A549 (cell line): ENCODE results near the gene PDE4D. TPM values are rescaled to one million over a fixed set of nuclear protein-coding genes. Genes with fewer than 3 reads are reported as not detected.

ENCODE experiments used
- ATAC-seq, 2 experiments: fragments of 200-7000 bp in 1 of 2; fragments of >200 bp in 1 of 2; cut with Nextera tagmentation in 1 of 2; cut with Tn5 transposase in 1 of 2; 3 replicates each; pipeline versions ENCODE4 v1.8.0 to v1.9.1; 2018 to 2020; ENCODE audit warnings: mild to moderate bottlenecking in 1 of 2, moderate library complexity in 1 of 2
- CTCF ChIA-PET: fragments of 300-600 bp; sonication (Branson Sonifier 250); formaldehyde crosslinking; extraction: SDS; loops from one replicate; lab custom pipeline; 2021; ENCODE audit warnings: antibody characterized with exemption, inconsistent platforms; lab: Yijun Ruan, JAX
- POLR2A ChIA-PET: fragments of 350-600 bp; formaldehyde crosslinking; extraction: SDS; loops from one replicate; lab custom pipeline; 2021; ENCODE audit warnings: antibody characterized with exemption, inconsistent platforms; lab: Yijun Ruan, JAX
- DNase-seq, 2 experiments: peaks; one replicate each; pipeline versions ENCODE4 v3.0.0 to v3.0.0-alpha.2; 2011 to 2016; ENCODE audit warnings: low read depth in 1 of 2, low spot score in 1 of 2
- FAIRE-seq: peaks from 2 replicates; lab custom pipeline; 2011; peaks lifted over from hg19 to GRCh38; lab: Jason Lieb, UNC
- H3K27ac ChIP-seq, 2 experiments: fragments of >200 bp; sonication (Bioruptor Twin); formaldehyde crosslinking; 3 replicates each; pipeline ENCODE4 v1.5.1; 2016 to 2017
- H3K4me1 ChIP-seq: fragments of >200 bp; sonication (Bioruptor Twin); formaldehyde crosslinking; 3 replicates; pipeline ENCODE4 v1.6.1; 2016
- H3K4me2 ChIP-seq: fragments of >200 bp; sonication (Bioruptor Twin); formaldehyde crosslinking; 3 replicates; pipeline ENCODE4 v1.6.1; 2016
- H3K4me3 ChIP-seq: fragments of >200 bp; sonication (Bioruptor Twin); formaldehyde crosslinking; 3 replicates; pipeline ENCODE4 v1.5.1; 2016
- H3K9me3 ChIP-seq: fragments of >200 bp; sonication (Bioruptor Twin); formaldehyde crosslinking; 3 replicates; pipeline ENCODE4 v1.6.1; 2016
- BHLHE40 ChIP-seq: IDR thresholded peaks from 2 replicates; pipeline ENCODE4 v1.6.1; 2012; ENCODE audit warnings: low read depth, low read length, inconsistent platforms
- CBX8 ChIP-seq: fragments of 200-600 bp; sonication (generic); IDR thresholded peaks from 2 replicates; pipeline ENCODE4 v1.6.1; 2016
- CHD2 ChIP-seq: fragments of 150-350 bp; IDR thresholded peaks from 2 replicates; pipeline ENCODE4 v1.6.1; 2014; ENCODE audit warnings: low read length; ENCODE audit not compliant: partially characterized antibody
- E2F6 ChIP-seq: IDR thresholded peaks from 2 replicates; pipeline ENCODE4 v1.6.1; 2012; ENCODE audit warnings: low read depth, borderline replicate concordance
- EP300 ChIP-seq, 2 experiments: fragments of >200 bp; sonication (Bioruptor Twin); formaldehyde crosslinking; IDR thresholded peaks; 2 replicates in 1 of 2; 3 replicates in 1 of 2; pipeline ENCODE4 v1.6.1; 2016 to 2017
- ESRRA ChIP-seq: fragments of 150-350 bp; IDR thresholded peaks from 2 replicates; pipeline ENCODE4 v1.6.1; 2014; ENCODE audit warnings: mild to moderate bottlenecking, low read length, borderline replicate concordance
- FOSB ChIP-seq: fragments of 250-450 bp; sonication (Bioruptor Pico); IDR thresholded peaks from 2 replicates; pipeline ENCODE4 v1.5.0; 2020; ENCODE audit warnings: mild to moderate bottlenecking, moderate library complexity
- FOSL2 ChIP-seq, 2 experiments: fragments of 450-650 bp in 1 of 2; fragments of >200 bp in 1 of 2; sonication (Bioruptor Twin) in 1 of 2; formaldehyde crosslinking; IDR thresholded peaks; 2 replicates each; pipeline versions ENCODE4 v1.5.0 to v1.6.1; 2016 to 2020; ENCODE audit warnings: mild to moderate bottlenecking in 1 of 2, moderate library complexity in 1 of 2
- GATA3 ChIP-seq: IDR thresholded peaks from 2 replicates; pipeline ENCODE4 v1.6.1; 2012; ENCODE audit warnings: borderline replicate concordance
- HDAC2 ChIP-seq: fragments of 200-600 bp; sonication (generic); IDR thresholded peaks from 2 replicates; pipeline ENCODE4 v1.6.1; 2016
- HOXA7 ChIP-seq: fragments of 250-450 bp; sonication (Bioruptor Pico); IDR thresholded peaks from 2 replicates; pipeline ENCODE4 v1.5.0; 2020; ENCODE audit warnings: mild to moderate bottlenecking, moderate library complexity
- HOXB5 ChIP-seq: fragments of 250-450 bp; sonication (Bioruptor Pico); IDR thresholded peaks from 2 replicates; pipeline ENCODE4 v1.5.0; 2020; ENCODE audit warnings: mild to moderate bottlenecking, moderate library complexity
- JUN ChIP-seq, 2 experiments: fragments of >200 bp; sonication (Bioruptor Twin); formaldehyde crosslinking; IDR thresholded peaks; 2 replicates in 1 of 2; 3 replicates in 1 of 2; pipeline ENCODE4 v1.6.1; 2016 to 2017
- JUNB ChIP-seq: fragments of >200 bp; sonication (Bioruptor Twin); formaldehyde crosslinking; IDR thresholded peaks from 2 replicates; pipeline ENCODE4 v1.6.1; 2016
- KDM1A ChIP-seq: fragments of 200-600 bp; sonication (generic); IDR thresholded peaks from 2 replicates; pipeline ENCODE4 v1.6.1; 2016; ENCODE audit warnings: low read depth, mild to moderate bottlenecking
- KDM5A ChIP-seq: fragments of 200-600 bp; sonication (generic); IDR thresholded peaks from 2 replicates; pipeline ENCODE4 v1.6.1; 2016; ENCODE audit warnings: antibody characterized with exemption, mild to moderate bottlenecking
- MAFK ChIP-seq: fragments of 450-650 bp; IDR thresholded peaks from 2 replicates; pipeline ENCODE4 v1.6.1; 2014; ENCODE audit not compliant: partially characterized antibody
- NFE2L2 ChIP-seq: fragments of 150-350 bp; conservative IDR thresholded peaks from 2 replicates; pipeline ENCODE4 v1.6.1; 2014; ENCODE audit warnings: low read length
- NR3C1 ChIP-seq: fragments of >200 bp; sonication (Bioruptor Twin); formaldehyde crosslinking; IDR thresholded peaks from 3 replicates; pipeline ENCODE4 v1.6.1; 2017
- POLR2A ChIP-seq: IDR thresholded peaks from 2 replicates; pipeline ENCODE4 v1.6.1; 2012; ENCODE audit warnings: mild to moderate bottlenecking, low read length
- POLR2AphosphoS2 ChIP-seq: conservative IDR thresholded peaks from 2 replicates; pipeline ENCODE4 v1.6.1; 2012; ENCODE audit warnings: low read length, improper control_type of control experiment, inconsistent platforms
- RAD21 ChIP-seq, 2 experiments: fragments of >200 bp in 1 of 2; sonication (Bioruptor Twin) in 1 of 2; formaldehyde crosslinking in 1 of 2; IDR thresholded peaks in 1 of 2; conservative IDR thresholded peaks in 1 of 2; 2 replicates in 1 of 2; 3 replicates in 1 of 2; pipeline ENCODE4 v1.6.1; 2012 to 2018; ENCODE audit warnings: inconsistent platforms in 1 of 2
- RCOR1 ChIP-seq: fragments of 150-350 bp; IDR thresholded peaks from 2 replicates; pipeline ENCODE4 v1.6.1; 2014; ENCODE audit warnings: antibody characterized with exemption, low read length, low read depth
- SMC3 ChIP-seq: fragments of >200 bp; sonication (Bioruptor Twin); formaldehyde crosslinking; IDR thresholded peaks from 3 replicates; pipeline ENCODE4 v1.6.1; 2018; ENCODE audit warnings: inconsistent platforms
- TFCP2L1 ChIP-seq: fragments of 250-450 bp; sonication (Bioruptor Pico); IDR thresholded peaks from 2 replicates; pipeline ENCODE4 v1.5.0; 2021; ENCODE audit warnings: mild to moderate bottlenecking
- TP53 ChIP-seq: fragments of 250-450 bp; sonication (Bioruptor Pico); IDR thresholded peaks from 2 replicates; pipeline ENCODE4 v1.5.0; 2021; ENCODE audit warnings: mild to moderate bottlenecking, moderate library complexity
- ZC3H11A ChIP-seq: fragments of 450-650 bp; IDR thresholded peaks from 2 replicates; pipeline ENCODE4 v1.6.1; 2014; ENCODE audit warnings: antibody characterized with exemption, mild to moderate bottlenecking
- ZFP36 ChIP-seq: fragments of 450-650 bp; IDR thresholded peaks from 2 replicates; pipeline ENCODE4 v1.6.1; 2014; ENCODE audit warnings: borderline replicate concordance; ENCODE audit not compliant: partially characterized antibody
- WGBS: methylation state at CpG from one replicate; pipeline ENCODE4 v1.1.6; 2017; ENCODE audit errors: missing lambda C conversion rate; 5-methylcytosine and 5-hydroxymethylcytosine counted together
- polyA plus RNA-seq, 4 experiments: library from polyadenylated mRNA; depleted of rRNA in 3 of 4; stranded (reverse); fragments of >200 nt; fragmentation: RNase III in 1 of 4; extraction: RNeasy Plus Mini Kit Qiagen cat#74134 plus additional on column Dnase treatment in 1 of 4; gene quantifications; 2 replicates in 3 of 4; 3 replicates in 1 of 4; pipeline ENCODE4 v1.2.3, GENCODE V29; 2011 to 2017
- TF ChIP-seq, protein P1 (sequence below): fragments of 250-450 bp; sonication (Bioruptor Pico); IDR thresholded peaks from 2 replicates; pipeline ENCODE4 v1.5.0; 2020; ENCODE audit warnings: low read depth, mild to moderate bottlenecking, moderate library complexity
- TF ChIP-seq, protein P2 (sequence below): fragments of >200 bp; sonication (Bioruptor Twin); formaldehyde crosslinking; IDR thresholded peaks from 3 replicates; pipeline ENCODE4 v1.6.1; 2016

PDE4D gene
- polyA plus RNA-seq, 2 of the 4 experiments (the other 2 are of a cell fraction), result 74.0 to 213 TPM

DNA sequence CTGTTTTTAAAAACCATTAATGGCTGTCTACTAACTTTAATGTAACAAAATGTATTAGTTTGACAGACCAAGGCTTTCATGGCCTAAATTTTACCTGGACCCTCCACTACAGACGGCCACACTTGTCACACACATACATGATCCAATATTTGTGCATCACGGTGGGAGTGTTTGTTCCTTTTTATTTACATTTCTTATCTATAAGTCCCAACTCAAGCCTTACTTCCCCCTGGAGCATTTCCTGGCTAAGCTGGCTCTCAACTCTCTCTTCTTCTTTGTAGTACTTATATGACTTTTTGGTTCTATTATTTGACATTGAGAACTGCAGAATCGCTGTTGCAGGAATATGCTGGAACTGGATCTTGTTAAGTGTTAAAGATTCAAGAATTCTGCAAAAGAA lies 776.2 kb downstream of the PDE4D start:
- POLR2A ChIA-PET, result interaction anchor here (1.1 kb wide), 1 partner anchor 78 kb away, joined by 3 read pairs; no protein-coding TSS in a partner anchor
- Histone ChIP-seq H3K4me2 (peak overlapping the region; percentile 68), H3K27ac (peak overlapping the region; percentile 72 to 94), H3K9me3 (no peaks in the 10 kb centered on the region), H3K4me1 (peaks cover 75% of the 10 kb centered on the region), H3K4me3 (no peak overlapping the region)
- DNase-seq (peak in 1 of 2 experiments; percentile 52), FAIRE-seq (no peak), ATAC-seq (peak in 1 of 2 experiments; percentile 61; a peak in 3 of 6 replicates)
- CTCF ChIA-PET, result interaction anchor here (0.6 to 1.3 kb wide), 4 partner anchors 10 to 58 kb away, joined by 3 to 9 read pairs (median 4); no protein-coding TSS in a partner anchor
- peak; percentile 29; the same call in 1 of the 2 replicates for TF ChIP-seq GATA3
- TF ChIP-seq TP53, result no peak
- 6% methylated on average over 3 of the region's 3 CpGs for WGBS

- TF ChIP-seq ZC3H11A, result no peak
- no peak for TF ChIP-seq JUNB
- TF ChIP-seq POLR2A, result no peak
- TF ChIP-seq HOXA7 (CRISPR knock-in tag), result no peak
- no peak for TF ChIP-seq ESRRA
- TF ChIP-seq SMC3, result no peak
- no peak for TF ChIP-seq EP300 (IDR thresholded peaks at IDR 0.05)
- peak; percentile 64 for TF ChIP-seq MAFK
- 0 out of 5 replicates have a peak, but pooled peaks of 1 of the 2 experiments have one; percentile 23 for TF ChIP-seq JUN (IDR thresholded peaks at IDR 0.05)
- TF ChIP-seq RAD21 (conservative IDR thresholded peaks at IDR 0.05 in 1 of 2, IDR thresholded peaks at IDR 0.05 in 1 of 2), result no peak
- peak; percentile 32; the same call in 1 of the 2 replicates for TF ChIP-seq GATA3
- no peak for TF ChIP-seq TFCP2L1 (CRISPR knock-in tag)
- TF ChIP-seq E2F6, result no peak
- TF ChIP-seq POLR2AphosphoS2, result no peak
- TF ChIP-seq HOXB5 (CRISPR knock-in tag), result no peak
- TF ChIP-seq CBX8, result no peak
- peaks cover 78% of the 10 kb centered on the region for H3K4me1 ChIP-seq
- WGBS, result 34% methylated on average over 11 of the region's 11 CpGs
- POLR2A ChIA-PET, result interaction anchor here (1.0 to 1.1 kb wide), 2 partner anchors 10 to 77 kb away, joined by 3 read pairs; no protein-coding TSS in a partner anchor
- H3K4me2 ChIP-seq, result peak overlapping the region; percentile 68
- peak; percentile 50 to 72; a peak in 4 of 6 replicates for ATAC-seq
- no peak for FAIRE-seq
- no peak overlapping the region for H3K4me3 ChIP-seq
- peak in 1 of 2 experiments; percentile 64 for DNase-seq
- peak overlapping the region; percentile 72 to 94 for H3K27ac ChIP-seq
- no peaks in the 10 kb centered on the region for H3K9me3 ChIP-seq
- CTCF ChIA-PET, result interaction anchor here (0.6 to 1.9 kb wide), 5 partner anchors 12 to 222 kb away, joined by 3 to 5 read pairs (median 3); no protein-coding TSS in a partner anchor
Measured at GRCh38 chr5:59116231-59116865, 777.2 kb downstream of the PDE4D start.

- no peaks in the 10 kb centered on the region for H3K9me3 ChIP-seq
- peak overlapping the region; percentile 68; the same call in 2 of the 3 replicates for H3K4me2 ChIP-seq
- ATAC-seq (no peak), DNase-seq (no peak), FAIRE-seq (peak; percentile 23)
- H3K4me1 ChIP-seq, result peaks cover 78% of the 10 kb centered on the region
- TF ChIP-seq FOSL2 (IDR thresholded peaks at IDR 0.05) (no peak), FOSL2 (CRISPR knock-in tag; IDR thresholded peaks at IDR 0.05) (peak; percentile 59), HOXB5 (CRISPR knock-in tag) (no peak)
- POLR2A ChIA-PET, result no interaction called here
- CTCF ChIA-PET, result interaction anchor here (1.0 to 2.2 kb wide), 3 partner anchors 8 to 81 kb away, joined by 3 to 6 read pairs (median 5); no protein-coding TSS in a partner anchor
- peak overlapping the region; percentile 72 to 77 for H3K27ac ChIP-seq
- no peak overlapping the region for H3K4me3 ChIP-seq
Measured at GRCh38 chr5:59115345-59115744, 778.2 kb downstream of the PDE4D start.

GRCh38 chr5:59109383-59109782 lies 784.1 kb downstream of the PDE4D start:
- Histone ChIP-seq H3K27ac (peak overlapping the region; percentile 93 to 98), H3K9me3 (no peaks in the 10 kb centered on the region), H3K4me3 (no peak overlapping the region), H3K4me2 (no peak overlapping the region), H3K4me1 (peaks cover 81% of the 10 kb centered on the region)
- POLR2A ChIA-PET, result no interaction called here
- no peak for ATAC-seq
- DNase-seq, result no peak
- WGBS, result 86% methylated on average over 2 of the region's 2 CpGs
- no peak for FAIRE-seq
- CTCF ChIA-PET, result interaction anchor here (1.9 kb wide), 1 partner anchor 65 kb away, joined by 7 read pairs; no protein-coding TSS in a partner anchor
- TF ChIP-seq RCOR1 (no peak), CHD2 (no peak), KDM5A (no peak), ZFP36 (no peak), BHLHE40 (no peak), KDM1A (no peak), ESRRA (no peak), NFE2L2 (no peak), FOSB (CRISPR knock-in tag) (no peak), JUN (IDR thresholded peaks at IDR 0.05) (no peak), HDAC2 (no peak), NR3C1 (no peak)
- TF ChIP-seq, protein P1, sequence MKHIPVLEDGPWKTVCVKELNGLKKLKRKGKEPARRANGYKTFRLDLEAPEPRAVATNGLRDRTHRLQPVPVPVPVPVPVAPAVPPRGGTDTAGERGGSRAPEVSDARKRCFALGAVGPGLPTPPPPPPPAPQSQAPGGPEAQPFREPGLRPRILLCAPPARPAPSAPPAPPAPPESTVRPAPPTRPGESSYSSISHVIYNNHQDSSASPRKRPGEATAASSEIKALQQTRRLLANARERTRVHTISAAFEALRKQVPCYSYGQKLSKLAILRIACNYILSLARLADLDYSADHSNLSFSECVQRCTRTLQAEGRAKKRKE (CRISPR knock-in tag), result no peak
- TF ChIP-seq, protein P2, sequence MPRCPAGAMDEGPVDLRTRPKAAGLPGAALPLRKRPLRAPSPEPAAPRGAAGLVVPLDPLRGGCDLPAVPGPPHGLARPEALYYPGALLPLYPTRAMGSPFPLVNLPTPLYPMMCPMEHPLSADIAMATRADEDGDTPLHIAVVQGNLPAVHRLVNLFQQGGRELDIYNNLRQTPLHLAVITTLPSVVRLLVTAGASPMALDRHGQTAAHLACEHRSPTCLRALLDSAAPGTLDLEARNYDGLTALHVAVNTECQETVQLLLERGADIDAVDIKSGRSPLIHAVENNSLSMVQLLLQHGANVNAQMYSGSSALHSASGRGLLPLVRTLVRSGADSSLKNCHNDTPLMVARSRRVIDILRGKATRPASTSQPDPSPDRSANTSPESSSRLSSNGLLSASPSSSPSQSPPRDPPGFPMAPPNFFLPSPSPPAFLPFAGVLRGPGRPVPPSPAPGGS, result no peak
